Urothelium cell line (cell line): ENCODE results near the gene MED13L.
A peak's percentile ranks its signal among the peaks of the same experiment; 100 is the strongest.
"Not testable (repeated sequence)": the region's sequence is repeated elsewhere in the genome, so short reads cannot be mapped to it uniquely, and the experiment has no call there.

Experiments used
- DNase-seq: peaks from one replicate; pipeline ENCODE4 v3.0.0; 2011; ENCODE audit warnings: low spot score, mixed read lengths
- FAIRE-seq: peaks from 2 replicates; lab custom pipeline; 2011; peaks lifted over from hg19 to GRCh38; lab: Jason Lieb, UNC

MED13L gene

GRCh38 chr12:116248930-116249329 is 28.6 kb downstream of the MED13L start:
- FAIRE-seq (no peak), DNase-seq (no peak)

GRCh38 chr12:116248433-116248832 is 29.1 kb downstream of the MED13L start:
- no peak for DNase-seq
- FAIRE-seq, result no peak

- DNase-seq, result no peak
- FAIRE-seq, result no peak
Measured at GRCh38 chr12:116247377-116247776, 30.1 kb downstream of the MED13L start.

GRCh38 chr12:116246490-116247179 is 30.9 kb downstream of the MED13L start:
- FAIRE-seq, result no peak

GRCh38 chr12:116245189-116245588 is 32.3 kb downstream of the MED13L start:
- FAIRE-seq (no peak), DNase-seq (no peak)

More at GRCh38 chr12:116246490-116247179, 30.9 kb downstream of the MED13L start:
- DNase-seq, result no peak

GRCh38 chr12:116244474-116245090 is 32.9 kb downstream of the MED13L start:
- FAIRE-seq (no peak), DNase-seq (no peak)

GRCh38 chr12:116244001-116244400 is 33.5 kb downstream of the MED13L start:
- DNase-seq, result no peak
- FAIRE-seq, result no peak

GRCh38 chr12:116242740-116243139 is 34.8 kb downstream of the MED13L start:
- no peak for DNase-seq
- FAIRE-seq, result no peak

GRCh38 chr12:116241157-116241759 is 36.2 kb downstream of the MED13L start:
- FAIRE-seq (no peak), DNase-seq (peak; percentile 6)

- DNase-seq, FAIRE-seq: not testable (repeated sequence)
Measured at GRCh38 chr12:116238570-116239119, 38.8 kb downstream of the MED13L start.

- no peak for DNase-seq
- FAIRE-seq, result no peak
Measured at GRCh38 chr12:116238149-116238548, 39.3 kb downstream of the MED13L start.

- FAIRE-seq (no peak), DNase-seq (no peak)
Measured at GRCh38 chr12:116236976-116237375, 40.5 kb downstream of the MED13L start.

- FAIRE-seq, result no peak
- DNase-seq, result peak; percentile 26
Measured at GRCh38 chr12:116236148-116236731, 41.3 kb downstream of the MED13L start.

GRCh38 chr12:116234148-116234547 is 43.3 kb downstream of the MED13L start:
- not testable (repeated sequence) for FAIRE-seq, DNase-seq

- FAIRE-seq (no peak), DNase-seq (no peak)
Measured at GRCh38 chr12:116233669-116234068, 43.8 kb downstream of the MED13L start.

GRCh38 chr12:116227811-116228210 is 49.7 kb downstream of the MED13L start:
- DNase-seq (no peak), FAIRE-seq (no peak)

- DNase-seq, result no peak
- no peak for FAIRE-seq
Measured at GRCh38 chr12:116226026-116226425, 51.5 kb downstream of the MED13L start.

GRCh38 chr12:116222358-116222757 is 55.1 kb downstream of the MED13L start:
- FAIRE-seq (no peak), DNase-seq (peak; percentile 44)

GRCh38 chr12:116220756-116221155 is 56.7 kb downstream of the MED13L start:
- DNase-seq (no peak), FAIRE-seq (no peak)

GRCh38 chr12:116217045-116217735 is 60.3 kb downstream of the MED13L start:
- no peak for DNase-seq
- no peak for FAIRE-seq
